SK-N-SH (cell line): ENCODE data around the gene OSBPL9. TPM values are rescaled to one million over a fixed set of nuclear protein-coding genes. Genes with fewer than 3 reads are reported as not detected.

Source experiments
- CTCF ChIA-PET: fragments of 300-600, 350-600 bp; formaldehyde crosslinking; extraction: SDS; loops from one replicate; lab custom pipeline; 2021; lab: Yijun Ruan, JAX
- POLR2A ChIA-PET: fragments of 350-600 bp; sonication (Branson Sonifier 250); formaldehyde crosslinking; extraction: SDS; loops from one replicate; lab custom pipeline; 2020; ENCODE audit warnings: antibody characterized with exemption, inconsistent platforms; lab: Yijun Ruan, JAX
- DNase-seq: peaks from one replicate; pipeline ENCODE4 v3.0.0; 2012
- H2AFZ ChIP-seq: fragments of 200-600 bp; sonication (generic); 2 replicates; pipeline ENCODE4 v1.8.1; 2016; ENCODE audit warnings: antibody characterized with exemption, mild to moderate bottlenecking, low read depth
- H3F3A ChIP-seq: fragments of 200-600 bp; sonication (generic); replicated peaks from 2 replicates; pipeline ENCODE3; 2016; ENCODE audit warnings: antibody characterized with exemption, mild to moderate bottlenecking; ENCODE audit not compliant: insufficient read depth
- H3K27ac ChIP-seq, 2 experiments: fragments of 200-500 bp in 1 of 2; fragments of 200-600 bp in 1 of 2; sonication (Bioruptor generic) in 1 of 2; sonication (generic), shearing (Covaris generic) in 1 of 2; 2 replicates each; pipeline versions ENCODE4 v1.5.1 to v1.6.1; 2014 to 2016; ENCODE audit warnings: low read depth in 2 of 2, inconsistent platforms in 1 of 2, low read length in 1 of 2, mild to moderate bottlenecking in 1 of 2, mixed read lengths in 1 of 2
- H3K27me3 ChIP-seq: fragments of 200-600 bp; sonication (generic), shearing (Covaris generic); 2 replicates; pipeline ENCODE4 v1.6.1; 2016; ENCODE audit warnings: mixed run types; ENCODE audit not compliant: insufficient read depth
- H3K36me3 ChIP-seq, 2 experiments: fragments of 200-500 bp in 1 of 2; fragments of 200-600 bp in 1 of 2; sonication (Bioruptor generic) in 1 of 2; sonication (generic) in 1 of 2; replicated peaks in 1 of 2; 2 replicates each; pipeline versions ENCODE3 to v1.5.1; 2014 to 2016; ENCODE audit warnings: low read length in 1 of 2, mild to moderate bottlenecking in 1 of 2; ENCODE audit not compliant: insufficient read depth in 2 of 2, control insufficient read depth in 1 of 2
- H3K4me1 ChIP-seq, 2 experiments: fragments of 200-500 bp in 1 of 2; fragments of 200-600 bp in 1 of 2; sonication (Bioruptor generic) in 1 of 2; sonication (generic), shearing (Covaris generic) in 1 of 2; 2 replicates each; pipeline versions ENCODE4 v1.5.1 to v1.6.1; 2014 to 2016; ENCODE audit warnings: low read depth in 1 of 2, low read length in 1 of 2, mixed run types in 1 of 2; ENCODE audit not compliant: insufficient read depth in 2 of 2, control insufficient read depth in 1 of 2
- H3K4me2 ChIP-seq: fragments of 200-600 bp; sonication (generic), shearing (Covaris generic); 2 replicates; pipeline ENCODE4 v1.6.1; 2017; ENCODE audit warnings: mixed run types
- H3K4me3 ChIP-seq, 2 experiments: fragments of 200-500 bp in 1 of 2; fragments of 200-600 bp in 1 of 2; sonication (Bioruptor generic) in 1 of 2; sonication (generic), shearing (Covaris generic) in 1 of 2; 2 replicates each; pipeline versions ENCODE4 v1.5.1 to v1.8.1; 2014 to 2016; ENCODE audit warnings: low read depth in 2 of 2, inconsistent platforms in 1 of 2, low read length in 1 of 2, mild to moderate bottlenecking in 1 of 2, mixed read lengths in 1 of 2, moderate library complexity in 1 of 2
- H3K79me2 ChIP-seq: fragments of 200-600 bp; sonication (generic); 2 replicates; pipeline ENCODE4 v1.8.1; 2017; ENCODE audit warnings: mild to moderate bottlenecking; ENCODE audit not compliant: insufficient read depth
- H3K9ac ChIP-seq: fragments of 200-600 bp; sonication (generic); 2 replicates; pipeline ENCODE4 v1.6.1; 2017; ENCODE audit warnings: mixed run types
- H3K9me2 ChIP-seq: fragments of 200-600 bp; sonication (generic); 2 replicates; pipeline ENCODE4 v1.6.1; 2017; ENCODE audit warnings: mixed run types
- H3K9me3 ChIP-seq: fragments of 200-600 bp; sonication (generic); 2 replicates; pipeline ENCODE4 v1.6.1; 2017; ENCODE audit warnings: mixed run types, mild to moderate bottlenecking, moderate library complexity
- H4K20me1 ChIP-seq: fragments of 200-600 bp; sonication (generic); 2 replicates; pipeline ENCODE4 v1.6.1; 2017; ENCODE audit warnings: mild to moderate bottlenecking, mixed run types; ENCODE audit not compliant: insufficient read depth
- ELF1 ChIP-seq: IDR thresholded peaks from 2 replicates; pipeline ENCODE4 v1.4.0; 2012
- EP300 ChIP-seq, 2 experiments: IDR thresholded peaks; 2 replicates each; pipeline versions ENCODE4 v1.4.0 to v1.6.1; 2012; ENCODE audit warnings: borderline replicate concordance in 1 of 2, low read depth in 1 of 2, low read length in 1 of 2
- GATA2 ChIP-seq: sonication (generic); formaldehyde crosslinking; IDR thresholded peaks from 2 replicates; pipeline ENCODE4 v1.5.0; 2020; ENCODE audit warnings: mild to moderate bottlenecking, missing genetic modification reagents
- IRF3 ChIP-seq: fragments of 150-350 bp; IDR thresholded peaks from 2 replicates; pipeline ENCODE4 v1.6.1; 2016; ENCODE audit warnings: mild to moderate bottlenecking, low read depth, low read length
- JUND ChIP-seq: IDR thresholded peaks from 2 replicates; pipeline ENCODE4 v1.4.0; 2012
- POLR2AphosphoS5 ChIP-seq: IDR thresholded peaks from 2 replicates; pipeline ENCODE4 v1.6.1; 2012; ENCODE audit warnings: low read depth, low read length
- RAD21 ChIP-seq: IDR thresholded peaks from 2 replicates; pipeline ENCODE4 v1.6.1; 2012; ENCODE audit warnings: mild to moderate bottlenecking, low read length
- RCOR1 ChIP-seq: fragments of 150-350 bp; IDR thresholded peaks from 2 replicates; pipeline ENCODE4 v1.6.1; 2017; ENCODE audit warnings: antibody characterized with exemption, low read length
- RFX5 ChIP-seq: IDR thresholded peaks from 2 replicates; pipeline ENCODE4 v1.6.1; 2012; ENCODE audit warnings: mild to moderate bottlenecking, improper control_type of control experiment, low read length
- SMC3 ChIP-seq: IDR thresholded peaks from 2 replicates; pipeline ENCODE4 v1.6.1; 2012; ENCODE audit warnings: low read depth, low read length, improper control_type of control experiment
- TCF12 ChIP-seq: IDR thresholded peaks from 2 replicates; pipeline ENCODE4 v1.4.0; 2012
- USF1 ChIP-seq: IDR thresholded peaks from 2 replicates; pipeline ENCODE4 v1.4.0; 2012; ENCODE audit warnings: low read depth, borderline replicate concordance
- WGBS: methylation state at CpG from one replicate; pipeline ENCODE4 v1.1.6; 2017; ENCODE audit warnings: low lambda C conversion rate; 5-methylcytosine and 5-hydroxymethylcytosine counted together
- polyA plus RNA-seq, 3 experiments: library from polyadenylated mRNA; depleted of rRNA; stranded (reverse); fragments of >200 nt; gene quantifications; 2 replicates each; pipeline ENCODE4 v1.2.3, GENCODE V29; 2012

The OSBPL9 gene
- polyA plus RNA-seq, 1 of the 3 experiments (the other 2 are of a cell fraction), result 43.9 TPM

- no peaks in the 10 kb centered on the region for H3K27me3 ChIP-seq
- H3K4me3 ChIP-seq, result no peak overlapping the region
- H3K79me2 ChIP-seq, result no peaks in the 10 kb centered on the region
- no peak overlapping the region for H3K27ac ChIP-seq
- H4K20me1 ChIP-seq, result no peaks in the 10 kb centered on the region
- H3K4me1 ChIP-seq, result no peaks in the 10 kb centered on the region
- H3K36me3 ChIP-seq, result no peaks in the 10 kb centered on the region
- TF ChIP-seq TCF12, result no peak
- TF ChIP-seq SMC3, result no peak
- no peak for TF ChIP-seq IRF3
- TF ChIP-seq GATA2 (CRISPR knock-in tag), result 0 out of 2 replicates have a peak, but pooled peaks have one; percentile 20
- no peak for TF ChIP-seq POLR2AphosphoS5
- no peak for TF ChIP-seq ELF1
- no peak for TF ChIP-seq RCOR1
- no peak for TF ChIP-seq RAD21
- TF ChIP-seq, all 33 proteins: peak for 1
- Histone ChIP-seq H3K9ac (no peak overlapping the region), H3K9me2 (no peaks in the 10 kb centered on the region), H3K4me2 (no peak overlapping the region), H2AFZ (no peak overlapping the region), H3K9me3 (no peaks in the 10 kb centered on the region), H3F3A (no peaks in the 10 kb centered on the region)
- 88% methylated on average over 1 of the region's 1 CpG for WGBS
- ChIA-PET POLR2A (interaction anchor here (0.7 kb wide), 1 partner anchor 606 kb away, joined by 4 read pairs; no protein-coding TSS in a partner anchor), CTCF (no interaction called here)
- peak; percentile 31 for DNase-seq
Measured at GRCh38 chr1:51600965-51601364, 15.9 kb upstream of the OSBPL9 start.

- H3K36me3 ChIP-seq, result no peaks in the 10 kb centered on the region
- CTCF ChIA-PET, result no interaction called here
- peaks cover 3% of the 10 kb centered on the region for H3F3A ChIP-seq
- no peaks in the 10 kb centered on the region for H4K20me1 ChIP-seq
- no peak for DNase-seq
- H3K27ac ChIP-seq, result no peak overlapping the region
- no peaks in the 10 kb centered on the region for H3K79me2 ChIP-seq
- H3K4me3 ChIP-seq, result no peak overlapping the region
- H3K27me3 ChIP-seq, result no peaks in the 10 kb centered on the region
- 82% methylated on average over 4 of the region's 5 CpGs for WGBS
- TF ChIP-seq RFX5 (no peak), JUND (no peak), USF1 (no peak), EP300 (IDR thresholded peaks at IDR 0.05; ENCODE audit: borderline replicate concordance in 1 of 2, low read depth in 1 of 2, low read length in 1 of 2) (no peak), POLR2AphosphoS5 (no peak)
- H3K9ac ChIP-seq, result no peak overlapping the region
- no peaks in the 10 kb centered on the region for H3K9me3 ChIP-seq
- H2AFZ ChIP-seq, result no peak overlapping the region
- H3K4me1 ChIP-seq, result peaks cover 0 to 2% of the 10 kb centered on the region in 2 experiments; a peak in 1 of 4 replicates
- H3K4me2 ChIP-seq, result no peak overlapping the region
- POLR2A ChIA-PET, result no interaction called here
- H3K9me2 ChIP-seq, result no peaks in the 10 kb centered on the region
Measured at GRCh38 chr1:51605961-51606723, 10.8 kb upstream of the OSBPL9 start.
